Left ventricle myocardium superior (tissue), 1 donor: ENCODE data around the gene HTRA1. TPM values are rescaled to one million over a fixed set of nuclear protein-coding genes. Genes with fewer than 3 reads are reported as not detected.
A peak's percentile ranks its signal among the peaks of the same experiment; 100 is the strongest.

Experiments
- ATAC-seq: fragments of 200-7000 bp; cut with Tn5 transposase; one replicate; pipeline ENCODE4 v1.9.1; 2020; ENCODE audit warnings: mild to moderate bottlenecking, moderate library complexity
- DNase-seq: peaks from one replicate; pipeline ENCODE4 v3.0.0-alpha.2; 2020
- intact Hi-C: fragments of 100-400 bp; cut with micrococcal nuclease; formaldehyde crosslinking; loops from one replicate; pipeline ENCODE4 v1.11.0; 2022
- total RNA-seq: library from RNA; stranded (reverse); fragmentation: NEBNext Ultra II Directional; extraction: Animal tissue kit (Norgen Biotek cat#: 25700); gene quantifications from one replicate; pipeline ENCODE4 v1.2.1, GENCODE V29; 2021
- donor health status: DM: no; HTN: yes; CAD: no; lungs with severe emphysema.

Gene HTRA1
- total RNA-seq, 1 donor from 2014 or later, result 46.6 TPM

GRCh38 chr10:122490786-122491680, 29.7 kb downstream of the HTRA1 start:
- DNase-seq, result no peak
- intact Hi-C loops, result no loop called here
- no peak for ATAC-seq

DNA sequence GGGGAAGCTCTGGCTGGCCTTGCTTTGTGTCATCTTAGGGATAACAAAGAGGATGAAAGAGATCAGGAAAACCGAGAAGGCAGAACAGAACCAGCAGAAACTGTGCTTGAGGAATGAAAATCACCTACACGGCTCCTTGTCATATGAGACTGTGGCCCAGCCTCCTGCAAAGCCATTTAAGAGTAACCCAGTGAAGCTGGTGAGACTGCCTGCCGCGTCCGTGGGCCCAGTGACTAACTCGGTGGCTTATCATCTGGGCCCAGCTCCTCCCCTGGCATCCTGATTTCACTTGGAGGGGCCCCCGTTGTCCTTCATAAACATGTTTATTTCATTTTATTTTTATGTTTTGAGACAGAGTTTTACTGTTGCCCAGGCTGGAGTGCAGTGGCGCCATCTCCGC, 30.7 kb downstream of the HTRA1 start:
- intact Hi-C loops, result no loop called here
- no peak for ATAC-seq
- no peak for DNase-seq

GRCh38 chr10:122492999-122493481, 31.7 kb downstream of the HTRA1 start:
- DNase-seq (no peak), ATAC-seq (peak; percentile 73)
- intact Hi-C loops, result no loop called here

GRCh38 chr10:122493761-122494160, 32.4 kb downstream of the HTRA1 start:
- no peak for DNase-seq
- intact Hi-C loops, result no loop called here
- no peak for ATAC-seq

- no peak for DNase-seq
- no peak for ATAC-seq
- intact Hi-C loops, result no loop called here
These were observed 32.9 kb downstream of the HTRA1 start for GRCh38 chr10:122494173-122494820.

GRCh38 chr10:122494833-122495232, 33.5 kb downstream of the HTRA1 start:
- ATAC-seq (no peak), DNase-seq (no peak)
- intact Hi-C loops, result no loop called here

DNA sequence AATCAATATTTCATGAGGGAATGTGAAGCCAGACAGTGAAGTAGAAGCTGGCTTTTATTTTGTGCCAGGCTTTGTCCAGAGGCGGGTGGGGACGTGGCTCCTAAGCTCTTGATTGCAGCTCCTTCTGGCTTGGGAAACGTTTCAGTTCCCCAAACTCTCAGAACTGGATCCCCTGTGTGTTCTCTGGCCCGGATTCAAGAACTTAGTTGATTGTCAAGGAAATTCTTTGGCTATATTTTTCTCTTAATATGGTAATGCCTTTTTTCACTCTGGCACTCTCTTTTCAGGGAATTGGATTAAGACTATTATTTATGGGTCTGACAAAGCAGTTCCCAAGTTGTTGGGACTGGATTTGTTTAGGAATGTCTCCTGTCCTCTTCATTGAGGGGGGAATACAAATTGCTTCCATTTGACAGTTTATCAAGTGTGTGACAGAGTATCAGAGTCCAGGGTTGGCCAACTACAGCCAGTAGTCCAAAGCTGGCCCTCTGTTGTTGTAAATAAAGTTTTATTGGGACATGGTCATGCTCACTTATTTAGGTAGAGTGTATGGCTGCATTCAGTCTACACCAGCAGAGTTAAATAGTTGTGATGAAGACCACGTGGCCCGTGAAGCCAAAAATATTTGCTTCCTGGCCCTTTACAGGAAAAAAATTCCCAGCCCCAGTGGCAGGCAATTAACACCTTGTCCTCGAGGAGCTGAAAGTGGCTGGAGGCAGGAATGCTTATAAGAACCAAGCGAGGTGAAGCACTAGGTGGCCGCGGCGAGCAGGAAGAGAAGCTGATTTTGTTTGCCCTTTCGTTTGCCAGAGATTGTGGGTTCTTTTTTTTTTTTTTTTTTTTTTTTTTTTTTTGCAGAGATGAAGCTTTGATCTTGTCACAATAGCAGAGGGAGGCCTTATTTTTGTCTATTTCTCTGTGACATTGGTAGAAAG, 34.3 kb downstream of the HTRA1 start:
- ATAC-seq (peak; percentile 22), DNase-seq (peak; percentile 54)
- intact Hi-C loops, result no loop called here

DNA sequence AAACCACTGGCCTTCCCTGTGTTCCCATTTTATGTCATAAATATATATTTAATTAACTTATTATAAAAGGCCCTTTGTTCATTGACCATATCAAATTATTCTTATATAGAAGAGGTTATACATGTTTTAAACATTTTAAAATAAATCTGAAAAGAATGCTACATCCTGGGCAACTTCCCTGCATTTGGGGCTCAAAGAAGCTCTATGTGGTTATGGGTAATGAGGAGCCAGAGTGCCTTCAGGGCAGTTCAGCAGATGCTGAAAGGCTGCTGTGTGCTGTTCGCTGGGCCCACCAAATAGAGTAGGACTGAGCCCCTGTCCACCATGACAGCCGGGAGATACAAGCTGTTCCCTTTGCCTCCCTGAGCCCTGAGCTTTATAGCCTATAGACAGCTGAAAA, 35.9 kb downstream of the HTRA1 start:
- intact Hi-C loops, result no loop called here
- no peak for DNase-seq
- ATAC-seq, result no peak

DNA sequence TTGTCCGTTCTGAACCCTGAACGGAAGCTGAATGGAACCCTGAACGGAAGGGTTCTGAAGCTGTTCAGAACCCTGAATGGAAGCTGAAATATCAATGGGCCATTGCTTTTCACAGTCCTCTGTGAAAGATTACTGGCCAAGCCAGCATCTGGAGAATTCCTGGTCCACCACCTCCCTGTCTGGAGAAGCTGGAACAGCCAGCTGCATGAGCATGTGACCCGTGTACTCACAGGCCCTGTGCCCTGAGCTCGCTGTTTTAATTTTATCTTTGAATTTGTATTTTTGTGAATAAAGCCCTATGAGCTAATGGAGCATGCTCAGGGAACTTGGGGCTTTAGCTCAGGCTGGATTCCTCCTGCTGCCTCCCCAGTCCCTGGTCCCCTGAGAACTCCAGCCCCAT, 37.2 kb downstream of the HTRA1 start:
- ATAC-seq (peak; percentile 82), DNase-seq (no peak)
- intact Hi-C loops, result no loop called here

GRCh38 chr10:122499012-122499411, 37.7 kb downstream of the HTRA1 start:
- ATAC-seq (peak; percentile 39), DNase-seq (peak; percentile 69)
- intact Hi-C loops, result no loop called here

DNA sequence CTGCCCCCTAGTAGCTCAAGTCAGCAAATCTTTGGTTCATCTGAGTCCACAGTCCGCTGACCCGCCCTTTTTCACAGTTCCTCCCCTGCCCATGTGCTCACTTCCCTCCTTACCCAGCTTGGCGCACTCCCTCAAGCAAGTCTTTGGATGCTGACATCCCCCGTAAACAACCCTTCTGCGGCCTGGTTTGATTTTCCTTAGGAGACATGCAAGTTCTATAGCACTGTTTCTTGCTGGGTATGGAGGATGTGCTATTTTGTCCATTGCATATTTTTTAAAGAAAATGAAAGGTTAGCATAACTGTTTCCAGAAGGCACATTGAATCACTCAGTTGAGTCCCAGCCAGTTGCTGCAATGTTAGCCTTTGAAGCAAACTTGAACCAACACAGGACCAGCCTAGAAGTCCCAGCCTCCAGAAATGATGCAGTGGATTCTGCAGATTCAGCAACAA, 38.2 kb downstream of the HTRA1 start:
- ATAC-seq, result peak; percentile 68
- no peak for DNase-seq
- intact Hi-C loops, result no loop called here

DNA sequence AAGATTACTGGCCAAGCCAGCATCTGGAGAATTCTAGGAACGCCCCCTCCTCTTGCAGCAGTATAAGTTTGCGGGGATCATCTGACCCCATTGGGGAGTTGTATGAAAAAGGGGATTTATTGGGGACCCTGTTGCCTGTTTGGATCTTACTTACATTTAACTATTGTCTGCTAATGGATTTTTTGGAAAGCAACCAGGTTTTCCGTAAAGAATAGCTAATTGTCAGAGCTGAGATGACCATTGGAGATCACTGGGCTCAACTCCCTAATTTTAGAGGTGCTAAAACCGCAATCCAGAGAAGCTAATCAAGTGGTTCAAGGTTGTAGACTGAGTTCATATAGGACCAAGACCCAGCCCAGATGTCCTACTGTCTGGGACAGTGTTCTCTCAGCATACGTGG, 38.8 kb downstream of the HTRA1 start:
- ATAC-seq (no peak), DNase-seq (no peak)
- intact Hi-C loops, result no loop called here

- intact Hi-C loops, result no loop called here
- no peak for DNase-seq
- ATAC-seq, result no peak
These were observed 39.4 kb downstream of the HTRA1 start for GRCh38 chr10:122500726-122501125.

DNA sequence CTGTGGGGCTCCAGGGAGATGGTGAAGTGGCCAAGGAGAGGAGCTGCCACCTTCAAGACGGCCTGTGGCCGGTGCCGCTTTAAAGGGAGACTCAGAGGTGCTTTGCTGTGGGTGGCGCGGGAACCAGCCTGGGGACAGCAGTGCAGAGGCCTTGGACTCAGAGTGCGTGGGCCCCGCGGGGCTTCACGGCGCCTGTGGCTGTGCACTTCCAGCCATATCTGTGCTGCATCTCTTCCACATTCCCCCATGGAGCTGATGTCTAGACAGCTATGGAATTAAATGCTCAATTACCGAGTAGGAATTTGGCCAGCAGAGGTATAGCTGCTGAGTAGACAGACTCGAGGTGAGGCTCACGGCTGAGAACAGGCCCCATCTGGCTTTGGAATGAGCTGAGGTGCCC, 41.7 kb downstream of the HTRA1 start:
- intact Hi-C loops, result no loop called here
- ATAC-seq (no peak), DNase-seq (no peak)

GRCh38 chr10:122503886-122504609, 42.7 kb downstream of the HTRA1 start:
- DNase-seq, result no peak
- ATAC-seq, result no peak
- intact Hi-C loops, result no loop called here

DNA sequence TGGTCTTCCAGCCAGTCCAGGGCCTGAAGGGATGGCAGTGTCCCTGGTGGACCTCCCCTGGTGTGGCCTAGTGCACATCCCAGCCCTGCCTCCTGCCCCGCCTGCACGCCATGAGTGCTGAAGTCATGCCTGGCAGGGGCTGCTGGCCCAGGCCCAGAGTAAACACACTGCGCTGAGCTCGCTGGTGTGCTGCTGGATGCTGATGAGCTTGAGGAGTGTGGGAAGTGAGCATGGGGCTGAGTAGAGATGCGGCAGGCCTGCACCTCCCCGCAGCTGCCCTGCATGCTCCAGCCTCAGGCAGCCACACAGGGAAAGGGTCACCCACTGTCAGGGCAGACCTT, 43.2 kb downstream of the HTRA1 start:
- DNase-seq (peak; percentile 95), ATAC-seq (peak; percentile 98)
- intact Hi-C loops, result no loop called here

GRCh38 chr10:122505011-122505410, 43.7 kb downstream of the HTRA1 start:
- intact Hi-C loops, result no loop called here
- ATAC-seq (no peak), DNase-seq (no peak)

DNA sequence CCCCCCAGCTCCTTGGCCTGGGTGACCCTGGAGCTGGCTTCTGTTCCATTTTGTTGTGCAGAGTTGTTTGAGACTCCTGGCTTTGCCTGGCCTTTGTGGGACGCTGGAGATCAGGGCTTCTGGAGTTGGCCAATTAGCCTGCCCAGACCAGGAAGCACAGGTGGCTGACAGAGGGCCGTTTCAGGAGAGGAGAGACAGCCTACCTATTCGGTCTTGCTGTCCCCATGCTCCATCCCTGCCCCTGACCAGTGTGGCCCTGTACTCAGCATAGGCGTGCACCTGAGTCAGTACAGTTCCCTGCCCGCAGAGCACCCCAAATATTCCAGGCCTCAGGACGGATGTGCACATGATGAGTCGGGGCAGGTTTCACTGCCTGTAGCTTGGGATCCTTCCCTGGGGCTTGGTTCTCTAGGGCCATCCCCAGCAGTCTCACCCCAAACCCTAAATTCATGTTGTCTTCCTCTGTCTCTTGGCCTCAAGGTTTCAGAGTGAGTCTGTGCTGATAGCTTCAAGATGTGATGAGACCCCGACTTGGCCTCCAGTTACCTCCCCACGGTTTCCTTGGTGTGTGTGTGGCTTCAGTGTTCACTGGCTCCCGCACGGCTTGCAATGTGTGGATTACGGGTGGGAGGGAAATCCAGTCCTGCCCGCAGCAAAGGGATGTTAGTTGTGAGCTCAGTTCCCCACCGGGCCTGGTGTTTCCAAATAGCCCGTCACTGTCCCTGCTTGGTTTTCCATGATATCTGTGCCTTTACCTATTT, 44.7 kb downstream of the HTRA1 start:
- ATAC-seq (no peak), DNase-seq (no peak)
- intact Hi-C loops, result no loop called here
